ENCODE results near the gene TAF1A.

TAF1A gene

GRCh38 chr1:222589462-222590302 is at the start of gene TAF1A:
TSS of gene TAF1A (minus strand) at chr1:222589933.
- Histone ChIP-seq H3K27me3 (ENCODE audit: control insufficient read depth, insufficient read depth, low read length) (no peaks in the 10 kb centered on the region), H3K9me3 (ENCODE audit: control insufficient read depth, low read length) (no peaks in the 10 kb centered on the region)

GRCh38 chr1:222634180-222635013 is 44.7 kb upstream of the TAF1A start:
- Histone ChIP-seq H3K4me1 (ENCODE audit: control insufficient read depth, insufficient read depth, low read length) (no peaks in the 10 kb centered on the region), H3K9me3 (ENCODE audit: control insufficient read depth, low read length) (no peaks in the 10 kb centered on the region), H3K4me3 (ENCODE audit: low read length) (no peak overlapping the region), H3K9ac (ENCODE audit: low read length) (no peak overlapping the region), H3K36me3 (ENCODE audit: control insufficient read depth, insufficient read depth, low read length) (peaks cover 9% of the 10 kb centered on the region), H3K27me3 (ENCODE audit: control insufficient read depth, insufficient read depth, low read length) (no peaks in the 10 kb centered on the region)

More at GRCh38 chr1:222589462-222590302, at the start of gene TAF1A:
- peak within 1 kb of the TSS; percentile 74 for H3K9ac ChIP-seq (ENCODE audit: low read length)
- peak within 1 kb of the TSS; percentile 63 for H3K4me3 ChIP-seq (ENCODE audit: low read length)
- H3K36me3 ChIP-seq (ENCODE audit: control insufficient read depth, insufficient read depth, low read length), result no peaks in the 10 kb centered on the region
- peaks cover 16% of the 10 kb centered on the region for H3K4me1 ChIP-seq (ENCODE audit: control insufficient read depth, insufficient read depth, low read length)

DNA sequence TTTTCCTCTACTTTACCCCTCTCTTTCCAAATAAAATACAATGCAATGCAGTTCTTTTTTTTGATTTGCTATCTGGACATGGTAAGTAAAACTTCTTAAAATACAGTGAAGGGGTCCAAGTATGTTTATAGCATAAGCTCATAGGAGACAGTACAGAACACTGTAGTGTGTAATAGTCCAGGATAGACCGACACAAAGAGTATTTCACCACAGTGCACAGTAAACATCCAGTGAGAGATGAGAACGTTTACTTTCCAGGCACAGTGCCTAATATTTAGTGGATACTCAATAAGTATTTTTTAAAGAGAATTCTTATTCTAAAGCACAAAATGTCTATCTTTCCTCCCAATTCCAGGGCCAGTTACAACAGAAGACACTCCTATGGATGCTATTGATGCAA is 43.0 kb upstream of the TAF1A start:
- Histone ChIP-seq H3K36me3 (ENCODE audit: control insufficient read depth, insufficient read depth, low read length) (peaks cover 20% of the 10 kb centered on the region), H3K9me3 (ENCODE audit: control insufficient read depth, low read length) (no peaks in the 10 kb centered on the region), H3K4me1 (ENCODE audit: control insufficient read depth, insufficient read depth, low read length) (no peaks in the 10 kb centered on the region), H3K4me3 (ENCODE audit: low read length) (no peak overlapping the region), H3K27me3 (ENCODE audit: control insufficient read depth, insufficient read depth, low read length) (no peaks in the 10 kb centered on the region), H3K9ac (ENCODE audit: low read length) (no peak overlapping the region)

- H3K9me3 ChIP-seq (ENCODE audit: control insufficient read depth, low read length), result no peaks in the 10 kb centered on the region
- H3K36me3 ChIP-seq (ENCODE audit: control insufficient read depth, insufficient read depth, low read length), result peaks cover 18% of the 10 kb centered on the region
- no peak overlapping the region for H3K9ac ChIP-seq (ENCODE audit: low read length)
Measured at GRCh38 chr1:222631611-222632208, 42.0 kb upstream of the TAF1A start.

DNA sequence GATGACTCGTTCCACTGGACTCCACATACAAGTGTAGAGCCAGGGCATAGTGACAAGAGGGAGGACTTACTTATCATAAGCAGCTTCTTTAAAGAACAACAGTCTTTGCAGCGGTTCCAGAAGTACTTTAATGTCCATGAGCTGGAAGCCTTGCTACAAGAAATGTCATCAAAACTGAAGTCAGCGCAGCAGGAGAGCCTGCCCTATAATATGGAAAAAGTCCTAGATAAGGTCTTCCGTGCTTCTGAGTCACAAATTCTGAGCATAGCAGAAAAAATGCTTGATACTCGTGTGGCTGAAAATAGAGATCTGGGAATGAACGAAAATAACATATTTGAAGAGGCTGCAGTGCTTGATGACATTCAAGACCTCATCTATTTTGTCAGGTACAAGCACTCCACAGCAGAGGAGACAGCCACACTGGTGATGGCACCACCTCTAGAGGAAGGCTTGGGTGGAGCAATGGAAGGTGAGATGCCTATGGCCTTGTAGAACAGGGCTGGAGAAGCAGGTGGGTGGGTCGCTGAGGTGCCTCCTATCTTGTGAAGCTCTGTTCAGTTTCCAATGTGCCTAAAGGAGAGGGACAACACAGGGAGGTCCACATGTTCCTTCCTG is 40.3 kb upstream of the TAF1A start:
- peaks cover 21% of the 10 kb centered on the region for H3K36me3 ChIP-seq (ENCODE audit: control insufficient read depth, insufficient read depth, low read length)
- no peaks in the 10 kb centered on the region for H3K27me3 ChIP-seq (ENCODE audit: control insufficient read depth, insufficient read depth, low read length)
- no peak overlapping the region for H3K9ac ChIP-seq (ENCODE audit: low read length)
- H3K9me3 ChIP-seq (ENCODE audit: control insufficient read depth, low read length), result no peaks in the 10 kb centered on the region
- H3K4me1 ChIP-seq (ENCODE audit: control insufficient read depth, insufficient read depth, low read length), result no peaks in the 10 kb centered on the region
- no peak overlapping the region for H3K4me3 ChIP-seq (ENCODE audit: low read length)

More at GRCh38 chr1:222631611-222632208, 42.0 kb upstream of the TAF1A start:
- Histone ChIP-seq H3K4me1 (ENCODE audit: control insufficient read depth, insufficient read depth, low read length) (no peaks in the 10 kb centered on the region), H3K27me3 (ENCODE audit: control insufficient read depth, insufficient read depth, low read length) (no peaks in the 10 kb centered on the region), H3K4me3 (ENCODE audit: low read length) (no peak overlapping the region)

DNA sequence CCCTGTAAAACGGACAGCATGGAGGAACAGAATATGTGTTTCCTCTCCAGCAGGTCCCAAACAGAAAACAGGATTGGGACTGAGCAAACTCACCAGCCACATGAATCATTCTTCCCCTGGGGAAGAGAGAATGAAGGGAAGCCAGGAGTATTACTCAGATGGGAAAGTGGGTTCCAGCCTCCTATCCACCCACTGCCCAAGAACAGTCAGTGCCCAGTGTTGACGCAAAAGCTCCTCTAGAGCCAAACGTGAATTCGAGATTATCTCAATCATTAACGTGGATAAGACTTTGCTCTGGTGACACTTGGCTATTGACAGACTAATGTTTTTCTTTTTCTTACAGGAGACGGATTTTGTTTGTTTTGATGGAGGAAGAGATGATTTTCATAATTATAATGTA is 37.5 kb upstream of the TAF1A start:
- H3K36me3 ChIP-seq (ENCODE audit: control insufficient read depth, insufficient read depth, low read length), result peaks cover 21% of the 10 kb centered on the region

DNA sequence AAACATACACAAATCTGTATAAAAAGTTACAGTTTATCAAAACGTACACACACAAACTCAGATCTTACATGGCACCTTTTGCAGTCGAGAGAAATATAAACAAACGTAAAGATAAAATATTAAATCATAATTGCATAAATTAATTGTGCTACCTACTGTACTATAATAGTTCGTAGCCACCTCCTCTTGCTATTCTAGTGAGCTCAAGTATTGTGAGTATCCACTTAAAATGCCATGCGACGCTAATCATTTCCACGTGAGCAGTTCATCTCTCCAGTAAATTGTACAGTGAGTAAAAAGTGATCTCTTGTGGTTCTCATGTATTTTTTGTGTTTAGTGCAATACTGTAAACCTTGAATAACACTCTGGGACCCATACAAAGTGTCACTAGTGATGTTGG is 34.5 kb upstream of the TAF1A start:
- peaks cover 18% of the 10 kb centered on the region for H3K4me1 ChIP-seq (ENCODE audit: control insufficient read depth, insufficient read depth, low read length)
- peaks cover 20% of the 10 kb centered on the region for H3K36me3 ChIP-seq (ENCODE audit: control insufficient read depth, insufficient read depth, low read length)
- H3K27me3 ChIP-seq (ENCODE audit: control insufficient read depth, insufficient read depth, low read length), result no peaks in the 10 kb centered on the region
- H3K9ac ChIP-seq (ENCODE audit: low read length), result no peak overlapping the region
- no peaks in the 10 kb centered on the region for H3K9me3 ChIP-seq (ENCODE audit: control insufficient read depth, low read length)
- H3K4me3 ChIP-seq (ENCODE audit: low read length), result no peak overlapping the region

More for the DNA sequence above, 37.5 kb upstream of the TAF1A start:
- Histone ChIP-seq H3K4me3 (ENCODE audit: low read length) (no peak overlapping the region), H3K9me3 (ENCODE audit: control insufficient read depth, low read length) (no peaks in the 10 kb centered on the region), H3K9ac (ENCODE audit: low read length) (no peak overlapping the region), H3K27me3 (ENCODE audit: control insufficient read depth, insufficient read depth, low read length) (no peaks in the 10 kb centered on the region), H3K4me1 (ENCODE audit: control insufficient read depth, insufficient read depth, low read length) (peaks cover 10% of the 10 kb centered on the region)

- no peaks in the 10 kb centered on the region for H3K27me3 ChIP-seq (ENCODE audit: control insufficient read depth, insufficient read depth, low read length)
- no peak overlapping the region for H3K9ac ChIP-seq (ENCODE audit: low read length)
- peaks cover 18% of the 10 kb centered on the region for H3K4me1 ChIP-seq (ENCODE audit: control insufficient read depth, insufficient read depth, low read length)
- peaks cover 12% of the 10 kb centered on the region for H3K36me3 ChIP-seq (ENCODE audit: control insufficient read depth, insufficient read depth, low read length)
- H3K9me3 ChIP-seq (ENCODE audit: control insufficient read depth, low read length), result no peaks in the 10 kb centered on the region
- no peak overlapping the region for H3K4me3 ChIP-seq (ENCODE audit: low read length)
Measured at GRCh38 chr1:222623458-222623857, 33.7 kb upstream of the TAF1A start.

DNA sequence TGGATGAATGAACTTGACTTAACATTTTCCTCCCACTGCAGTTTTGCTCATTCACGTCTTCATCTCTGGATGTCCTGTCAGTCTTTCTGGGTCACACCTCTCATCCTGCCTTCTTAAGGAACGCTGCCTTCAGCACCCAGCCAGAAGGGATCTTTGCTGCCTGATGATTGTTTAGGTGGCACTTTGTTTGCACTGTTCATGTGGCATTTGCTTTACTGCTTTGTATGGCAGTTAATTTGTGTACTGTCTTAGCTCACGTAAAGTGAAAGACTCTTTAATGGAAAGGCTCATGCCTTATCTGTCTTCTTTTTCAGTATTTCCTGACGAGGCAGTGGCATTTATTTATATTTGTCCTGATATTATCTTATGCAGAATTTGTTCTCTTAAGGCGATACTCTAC is 33.0 kb upstream of the TAF1A start:
- no peak overlapping the region for H3K4me3 ChIP-seq (ENCODE audit: low read length)
- no peaks in the 10 kb centered on the region for H3K27me3 ChIP-seq (ENCODE audit: control insufficient read depth, insufficient read depth, low read length)
- peaks cover 18% of the 10 kb centered on the region for H3K4me1 ChIP-seq (ENCODE audit: control insufficient read depth, insufficient read depth, low read length)
- peaks cover 8% of the 10 kb centered on the region for H3K36me3 ChIP-seq (ENCODE audit: control insufficient read depth, insufficient read depth, low read length)
- H3K9me3 ChIP-seq (ENCODE audit: control insufficient read depth, low read length), result no peaks in the 10 kb centered on the region
- H3K9ac ChIP-seq (ENCODE audit: low read length), result no peak overlapping the region

DNA sequence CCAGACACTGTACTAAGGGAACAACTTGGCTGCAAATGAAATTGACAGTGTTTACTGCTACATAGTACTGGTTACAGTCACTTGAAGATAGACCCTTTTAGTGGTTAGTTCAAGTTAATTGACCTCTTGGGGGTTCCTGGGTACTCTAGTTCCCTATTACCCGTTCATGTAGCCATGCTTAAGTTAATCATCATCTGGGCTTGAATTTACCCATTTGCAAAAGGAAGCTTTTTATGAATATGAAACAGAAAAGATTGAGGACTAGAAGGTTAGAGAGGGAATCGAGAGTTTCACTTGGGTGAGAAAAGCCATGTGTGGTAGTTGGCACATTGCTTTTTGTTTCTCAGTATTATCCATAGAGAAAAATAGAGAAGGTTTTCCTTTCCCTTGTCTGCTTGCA is 30.8 kb upstream of the TAF1A start:
- H3K27me3 ChIP-seq (ENCODE audit: control insufficient read depth, insufficient read depth, low read length), result no peaks in the 10 kb centered on the region
- peaks cover 3% of the 10 kb centered on the region for H3K36me3 ChIP-seq (ENCODE audit: control insufficient read depth, insufficient read depth, low read length)
- H3K4me1 ChIP-seq (ENCODE audit: control insufficient read depth, insufficient read depth, low read length), result peaks cover 30% of the 10 kb centered on the region
- no peaks in the 10 kb centered on the region for H3K9me3 ChIP-seq (ENCODE audit: control insufficient read depth, low read length)
- H3K4me3 ChIP-seq (ENCODE audit: low read length), result no peak overlapping the region
- peak overlapping the region; percentile 7 for H3K9ac ChIP-seq (ENCODE audit: low read length)

DNA sequence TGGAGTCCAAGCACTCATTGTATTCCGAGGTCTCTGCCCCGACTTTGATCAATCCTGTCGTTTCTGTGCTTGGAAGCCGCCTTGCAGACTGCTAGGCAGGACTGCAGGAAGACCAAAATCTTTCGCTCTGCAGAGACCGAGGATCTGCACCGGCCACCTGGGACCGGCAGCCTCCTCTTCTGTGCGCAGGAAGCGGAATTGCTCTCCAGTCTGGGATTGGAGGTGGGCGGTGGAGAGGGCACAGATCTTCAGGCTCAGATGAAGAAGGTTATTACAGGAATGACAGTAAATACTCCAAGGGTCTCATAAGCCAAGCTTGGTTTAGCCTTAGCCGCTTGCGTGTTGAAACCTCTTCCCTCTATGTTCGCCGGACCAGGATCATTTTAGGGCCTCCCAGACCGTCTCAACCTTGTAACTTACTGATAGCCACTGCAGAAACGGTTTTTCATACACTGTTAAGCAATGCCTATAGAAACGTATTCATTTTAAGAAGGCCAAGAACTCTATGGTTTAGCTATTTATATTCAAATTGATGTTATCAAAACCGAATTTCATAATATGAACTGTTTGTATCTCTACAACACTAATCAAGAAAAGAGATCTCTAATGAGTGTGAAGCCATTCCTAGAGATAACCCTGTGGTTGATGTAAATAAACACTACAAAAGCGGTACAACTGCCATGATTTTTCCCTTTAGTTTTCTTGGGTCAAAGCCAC is 29.3 kb upstream of the TAF1A start:
- peaks cover 31% of the 10 kb centered on the region for H3K4me1 ChIP-seq (ENCODE audit: control insufficient read depth, insufficient read depth, low read length)
- no peaks in the 10 kb centered on the region for H3K9me3 ChIP-seq (ENCODE audit: control insufficient read depth, low read length)
- peaks cover 3% of the 10 kb centered on the region for H3K36me3 ChIP-seq (ENCODE audit: control insufficient read depth, insufficient read depth, low read length)
- peak overlapping the region; percentile 74 for H3K9ac ChIP-seq (ENCODE audit: low read length)
- H3K4me3 ChIP-seq (ENCODE audit: low read length), result peak overlapping the region; percentile 28
- no peaks in the 10 kb centered on the region for H3K27me3 ChIP-seq (ENCODE audit: control insufficient read depth, insufficient read depth, low read length)

Measured in mucosa of stomach (tissue), 1 donor.